Stimulated activated CD8-positive, alpha-beta memory T cell treated with anti-CD3 and anti-CD28 coated beads, Interleukin-15, amount 100 ng/mL, for 48 hours (primary cell): ENCODE data around the gene STARD13.

Experiments
- DNase-seq, 2 donors: peaks; one replicate each; pipeline ENCODE4 v3.0.0-alpha.2; 2020; ENCODE audit warnings: low read depth in 2 of 2

Gene STARD13

DNA sequence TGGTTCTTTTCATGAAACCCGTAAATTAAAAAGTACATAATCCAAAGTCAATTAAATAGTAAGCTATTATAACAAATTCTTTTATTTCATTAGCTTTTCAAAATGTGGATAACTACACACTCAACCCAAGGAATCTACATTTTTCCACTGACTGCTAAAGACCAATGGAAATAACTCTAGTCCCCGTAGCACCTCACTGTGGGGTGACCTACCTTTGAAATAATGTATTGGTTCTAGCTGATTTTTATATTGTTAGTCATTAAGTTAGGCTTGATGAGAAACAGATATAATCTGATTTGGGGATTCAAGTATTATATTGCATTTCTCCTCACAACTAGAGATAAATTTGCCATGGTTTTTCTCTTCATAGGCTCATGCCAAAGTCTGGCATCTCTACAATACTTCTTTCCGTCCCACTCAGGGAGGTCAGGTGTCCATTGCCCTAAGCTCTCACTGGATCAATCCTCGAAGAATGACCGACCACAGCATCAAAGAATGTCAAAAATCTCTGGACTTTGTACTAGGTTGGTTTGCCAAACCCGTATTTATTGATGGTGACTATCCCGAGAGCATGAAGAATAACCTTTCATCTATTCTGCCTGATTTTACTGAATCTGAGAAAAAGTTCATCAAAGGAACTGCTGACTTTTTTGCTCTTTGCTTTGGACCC, 232.0 kb downstream of the STARD13 start:
- no peak for DNase-seq
